GM12872 (cell line): Measurements from ENCODE around the gene CDK5RAP1.

Source experiments
- TF ChIP-seq, protein P1 (sequence below): IDR thresholded peaks from 3 replicates; pipeline ENCODE4 v1.5.1; 2011; ENCODE audit warnings: low read depth, mild to moderate bottlenecking, low read length, moderate library complexity; ENCODE audit not compliant: insufficient read depth

The CDK5RAP1 gene

DNA sequence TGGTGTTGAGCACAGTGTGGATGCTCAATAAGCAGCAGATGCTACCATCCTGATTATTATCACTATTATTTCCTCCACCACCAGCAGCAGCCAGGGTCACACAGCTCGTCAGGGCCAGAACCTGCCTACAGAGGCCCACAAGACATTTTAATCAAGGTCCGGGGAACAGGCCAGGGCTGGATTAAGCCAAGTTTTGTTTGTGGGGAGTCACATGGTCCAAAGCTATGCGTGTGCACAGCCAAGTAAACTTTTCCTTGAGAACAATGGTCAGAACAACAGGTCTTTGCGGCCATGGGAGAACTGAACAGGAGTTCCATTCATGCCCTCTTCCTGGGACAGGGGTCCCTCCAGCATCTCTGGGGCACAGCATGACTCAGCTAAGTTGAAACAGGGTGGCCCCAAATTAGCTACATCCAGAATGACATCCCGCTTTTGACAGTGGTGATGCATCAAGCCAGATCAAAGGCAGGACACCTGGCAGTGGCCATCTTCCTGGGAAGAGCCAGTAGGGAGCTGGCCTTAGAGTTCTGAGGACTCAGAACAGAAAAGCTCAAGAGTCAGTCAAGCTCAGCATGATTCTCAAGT, 30.6 kb upstream of the CDK5RAP1 start:
- TF ChIP-seq, protein P1, sequence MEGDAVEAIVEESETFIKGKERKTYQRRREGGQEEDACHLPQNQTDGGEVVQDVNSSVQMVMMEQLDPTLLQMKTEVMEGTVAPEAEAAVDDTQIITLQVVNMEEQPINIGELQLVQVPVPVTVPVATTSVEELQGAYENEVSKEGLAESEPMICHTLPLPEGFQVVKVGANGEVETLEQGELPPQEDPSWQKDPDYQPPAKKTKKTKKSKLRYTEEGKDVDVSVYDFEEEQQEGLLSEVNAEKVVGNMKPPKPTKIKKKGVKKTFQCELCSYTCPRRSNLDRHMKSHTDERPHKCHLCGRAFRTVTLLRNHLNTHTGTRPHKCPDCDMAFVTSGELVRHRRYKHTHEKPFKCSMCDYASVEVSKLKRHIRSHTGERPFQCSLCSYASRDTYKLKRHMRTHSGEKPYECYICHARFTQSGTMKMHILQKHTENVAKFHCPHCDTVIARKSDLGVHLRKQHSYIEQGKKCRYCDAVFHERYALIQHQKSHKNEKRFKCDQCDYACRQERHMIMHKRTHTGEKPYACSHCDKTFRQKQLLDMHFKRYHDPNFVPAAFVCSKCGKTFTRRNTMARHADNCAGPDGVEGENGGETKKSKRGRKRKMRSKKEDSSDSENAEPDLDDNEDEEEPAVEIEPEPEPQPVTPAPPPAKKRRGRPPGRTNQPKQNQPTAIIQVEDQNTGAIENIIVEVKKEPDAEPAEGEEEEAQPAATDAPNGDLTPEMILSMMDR = no peak

DNA sequence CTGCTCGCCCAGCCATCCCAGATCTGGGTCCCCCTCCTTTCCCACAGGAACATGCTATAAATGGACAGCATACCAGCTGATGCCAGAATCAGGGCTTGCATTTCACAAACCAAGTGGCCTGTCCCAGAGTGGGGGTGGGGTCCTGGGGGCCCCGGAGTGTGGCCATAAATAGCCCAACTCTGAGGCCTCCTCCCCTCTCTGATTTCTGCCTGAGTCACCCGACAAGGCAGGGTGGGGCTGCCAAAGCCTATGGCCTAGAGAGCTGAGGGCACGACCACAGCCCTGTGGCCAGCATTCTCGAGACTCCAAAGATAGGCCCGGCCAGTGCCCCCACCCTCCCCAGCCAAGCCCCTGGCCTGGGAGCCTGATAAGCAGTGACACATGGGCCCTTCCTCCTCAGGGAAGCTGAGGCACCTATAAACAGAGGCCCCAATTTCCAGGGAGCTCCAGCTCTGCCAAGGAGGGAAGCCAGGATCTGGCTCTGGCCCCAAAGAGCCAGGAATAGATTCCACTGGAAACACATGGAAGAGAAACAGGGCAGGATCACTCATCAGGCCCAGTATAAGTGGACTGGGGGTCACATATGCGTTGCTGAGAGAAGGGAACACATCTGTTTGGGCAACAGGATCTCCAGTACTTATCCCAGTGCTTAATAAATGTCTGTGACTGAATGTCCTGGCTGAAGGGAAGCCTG, 22.0 kb upstream of the CDK5RAP1 start:
- TF ChIP-seq, protein P1 = no peak

DNA sequence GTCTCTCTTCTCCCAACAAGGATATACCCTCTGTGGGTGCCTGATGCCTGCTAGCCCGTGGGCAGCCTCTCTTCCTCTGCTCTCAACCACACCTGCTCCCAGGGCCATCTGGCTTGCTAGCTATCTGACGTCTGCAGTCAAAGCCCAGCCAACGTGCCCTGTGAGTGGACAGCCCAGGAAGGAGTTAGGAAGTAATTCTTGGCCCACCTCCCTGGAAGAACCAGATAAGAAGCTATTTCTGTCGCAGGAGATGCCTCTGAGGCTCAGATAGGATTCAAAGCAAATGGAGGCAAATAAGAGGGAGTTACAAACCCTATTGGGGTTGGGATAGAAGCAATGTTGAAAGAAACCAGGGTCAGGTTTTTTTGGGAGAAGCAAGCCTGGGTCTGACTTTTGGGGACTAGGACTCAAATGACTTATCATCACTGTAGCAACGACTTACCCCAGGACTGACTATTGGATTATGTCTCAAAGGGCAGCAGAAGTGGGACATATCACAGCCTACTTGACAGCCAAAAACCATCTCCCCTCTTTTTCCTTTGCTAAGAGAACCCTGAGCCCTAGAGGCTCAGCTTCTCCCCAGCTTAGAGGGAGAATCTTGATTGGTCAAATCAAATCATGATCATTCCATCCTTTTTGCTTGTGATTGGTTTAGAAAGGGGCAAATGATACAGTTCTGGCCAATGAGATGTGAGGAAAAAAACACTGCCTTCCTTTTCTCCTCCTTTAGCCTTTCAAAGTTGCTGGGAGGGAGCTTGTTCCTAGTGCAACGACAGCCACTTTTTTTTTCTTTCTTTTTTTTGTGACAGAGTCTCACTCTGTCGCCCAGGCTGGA, 18.0 kb upstream of the CDK5RAP1 start:
- TF ChIP-seq, protein P1 = no peak

DNA sequence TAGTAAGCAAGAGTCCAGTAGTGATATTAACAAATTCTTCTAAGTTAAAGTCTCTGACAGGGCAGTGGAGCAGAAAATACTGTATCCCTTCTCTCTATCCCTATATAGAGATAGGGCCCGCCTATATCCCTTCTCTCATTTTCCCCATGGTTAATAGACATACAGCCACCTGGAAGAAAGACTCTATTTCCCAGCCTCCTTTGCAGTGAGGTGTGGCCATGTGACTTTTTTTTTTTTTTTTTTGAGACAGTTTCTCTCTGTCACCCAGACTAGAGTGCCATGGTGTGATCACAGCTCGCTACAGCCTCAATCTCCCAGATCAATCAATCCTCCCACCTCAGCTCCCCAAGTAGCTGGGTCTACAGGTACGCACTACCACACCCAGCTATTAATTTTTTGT, 16.7 kb upstream of the CDK5RAP1 start:
- TF ChIP-seq, protein P1 = no peak

DNA sequence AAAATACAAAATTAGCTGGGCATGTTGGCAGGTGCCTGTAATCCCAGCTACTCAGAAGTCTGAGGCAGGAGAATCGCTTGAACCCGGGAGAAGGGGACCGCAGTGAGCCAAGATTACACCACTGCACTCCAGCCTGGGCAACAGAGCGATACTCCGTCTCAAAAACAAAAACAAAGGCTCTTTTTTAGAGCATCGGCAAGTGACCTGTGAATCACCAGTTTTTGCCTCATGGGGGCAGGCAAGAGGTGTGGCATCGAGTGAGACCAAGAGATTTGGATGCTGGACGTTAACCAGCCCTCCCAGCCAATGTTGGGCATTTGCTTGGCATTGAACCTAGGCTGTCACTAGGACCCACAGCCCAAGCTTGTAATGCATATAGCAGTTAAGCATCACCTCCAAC, 14.6 kb upstream of the CDK5RAP1 start:
- TF ChIP-seq, protein P1 = peak; percentile 63

DNA sequence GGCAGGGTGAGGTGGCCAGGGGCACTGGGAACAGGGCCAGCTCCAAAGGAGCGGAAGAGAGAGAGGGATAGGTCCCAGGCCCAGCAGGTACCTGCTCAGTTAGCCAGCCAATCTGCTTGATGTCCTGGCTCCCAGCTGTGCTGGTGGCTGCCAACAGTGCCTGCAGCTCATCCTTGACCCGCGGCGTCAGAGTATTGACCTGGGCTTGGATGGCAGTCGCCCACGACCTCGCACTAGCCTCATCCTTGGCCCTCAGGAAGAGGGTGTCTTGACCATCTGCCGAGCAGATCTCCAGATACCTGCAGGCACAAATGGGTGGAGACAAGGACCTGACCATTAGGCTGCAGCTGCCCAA, 11.1 kb upstream of the CDK5RAP1 start:
- TF ChIP-seq, protein P1 = no peak

DNA sequence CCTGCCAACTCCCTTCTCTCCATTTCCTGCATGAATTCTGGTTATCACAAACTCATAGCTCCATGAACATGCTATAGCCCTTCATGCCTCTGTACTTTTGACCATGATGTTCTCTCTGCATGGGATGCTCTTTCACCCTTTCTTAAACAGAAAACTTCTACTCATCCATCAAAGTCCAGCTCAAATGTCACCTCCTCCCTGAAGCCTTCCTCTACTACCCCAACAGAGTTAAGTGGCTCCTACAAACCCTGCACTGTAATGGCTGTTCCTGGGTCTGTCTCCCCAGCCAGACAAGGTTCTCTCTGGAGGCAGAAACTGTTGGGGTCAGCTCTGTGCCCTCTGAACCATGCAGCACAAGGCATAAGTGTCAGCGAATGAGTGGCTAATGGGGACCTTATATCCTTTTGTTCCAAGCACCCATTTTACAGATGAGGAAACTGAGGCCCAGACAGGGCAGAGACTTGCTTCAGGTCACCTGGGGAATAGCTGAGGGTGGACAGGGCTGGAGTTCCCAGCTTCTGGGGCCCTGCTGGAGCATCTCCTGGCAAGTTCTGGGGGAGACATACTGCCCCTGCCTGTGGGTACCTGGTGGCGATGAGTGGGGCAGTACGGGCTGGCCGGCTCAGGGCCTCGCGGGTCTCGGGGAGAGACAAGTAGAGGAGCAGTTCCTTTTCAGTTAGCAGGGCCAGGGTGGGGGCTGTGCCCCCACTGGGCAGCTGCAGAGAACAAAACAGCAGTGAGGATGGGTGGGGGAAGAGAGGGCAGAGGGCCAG, 10.6 kb upstream of the CDK5RAP1 start:
- TF ChIP-seq, protein P1 = no peak
